Suprapubic skin (tissue), 3 donors: ENCODE results near the gene C4BPA.

ENCODE experiments used
- CTCF ChIP-seq, 2 donors: fragments of 200-600 bp in 1 of 2; fragments of 450-650 bp in 1 of 2; sonication (generic) in 1 of 2; IDR thresholded peaks; one replicate each; pipeline ENCODE4 v1.5.1; 2016 to 2019; ENCODE audit warnings: antibody characterized with exemption in 2 of 2, mild to moderate bottlenecking in 1 of 2, moderate library complexity in 1 of 2
- POLR2A ChIP-seq, 2 donors: fragments of 450-650 bp; IDR thresholded peaks; one replicate each; pipeline ENCODE4 v1.6.1; 2017; ENCODE audit warnings: antibody characterized with exemption in 2 of 2, mild to moderate bottlenecking in 2 of 2, moderate library complexity in 2 of 2

GRCh38 chr1:207109004-207109403 lies 5.0 kb downstream of the C4BPA start:
- no peak for TF ChIP-seq POLR2A (IDR thresholded peaks at IDR 0.05)
- TF ChIP-seq CTCF (IDR thresholded peaks at IDR 0.05), result no peak
